ENCODE results near the gene FADS3.

GRCh38 chr11:61901397-61901796, 10.1 kb upstream of the FADS3 start:
- no peak for TF ChIP-seq POLR2A (IDR thresholded peaks at IDR 0.05)
- TF ChIP-seq, protein P1, sequence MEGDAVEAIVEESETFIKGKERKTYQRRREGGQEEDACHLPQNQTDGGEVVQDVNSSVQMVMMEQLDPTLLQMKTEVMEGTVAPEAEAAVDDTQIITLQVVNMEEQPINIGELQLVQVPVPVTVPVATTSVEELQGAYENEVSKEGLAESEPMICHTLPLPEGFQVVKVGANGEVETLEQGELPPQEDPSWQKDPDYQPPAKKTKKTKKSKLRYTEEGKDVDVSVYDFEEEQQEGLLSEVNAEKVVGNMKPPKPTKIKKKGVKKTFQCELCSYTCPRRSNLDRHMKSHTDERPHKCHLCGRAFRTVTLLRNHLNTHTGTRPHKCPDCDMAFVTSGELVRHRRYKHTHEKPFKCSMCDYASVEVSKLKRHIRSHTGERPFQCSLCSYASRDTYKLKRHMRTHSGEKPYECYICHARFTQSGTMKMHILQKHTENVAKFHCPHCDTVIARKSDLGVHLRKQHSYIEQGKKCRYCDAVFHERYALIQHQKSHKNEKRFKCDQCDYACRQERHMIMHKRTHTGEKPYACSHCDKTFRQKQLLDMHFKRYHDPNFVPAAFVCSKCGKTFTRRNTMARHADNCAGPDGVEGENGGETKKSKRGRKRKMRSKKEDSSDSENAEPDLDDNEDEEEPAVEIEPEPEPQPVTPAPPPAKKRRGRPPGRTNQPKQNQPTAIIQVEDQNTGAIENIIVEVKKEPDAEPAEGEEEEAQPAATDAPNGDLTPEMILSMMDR (IDR thresholded peaks at IDR 0.05) = no peak
